Neuron (in vitro differentiated cells): ENCODE data around the gene LIG1.
"Not testable (repeated sequence)": the region's sequence is repeated elsewhere in the genome, so short reads cannot be mapped to it uniquely, and the experiment has no call there.

Source experiments
- H2AFZ ChIP-seq: one replicate; pipeline ENCODE4 v1.6.1; 2013; ENCODE audit warnings: low read depth, mild to moderate bottlenecking, inconsistent platforms, low read length, moderate library complexity
- H3K27me3 ChIP-seq: one replicate; pipeline ENCODE4 v1.6.1; 2013; ENCODE audit warnings: low read length; ENCODE audit not compliant: insufficient read depth
- H3K36me3 ChIP-seq: one replicate; pipeline ENCODE4 v1.6.1; 2013; ENCODE audit warnings: low read length; ENCODE audit not compliant: insufficient read depth
- H3K4me1 ChIP-seq: one replicate; pipeline ENCODE4 v1.6.1; 2013; ENCODE audit warnings: low read length; ENCODE audit not compliant: insufficient read depth
- H3K4me3 ChIP-seq: 2 replicates; pipeline ENCODE4 v1.5.1; 2013; ENCODE audit warnings: mild to moderate bottlenecking, low read length, moderate library complexity
- H3K9me3 ChIP-seq: one replicate; pipeline ENCODE4 v1.6.1; 2013; ENCODE audit warnings: low read length

The LIG1 gene

GRCh38 chr19:48103922-48104321, 66.2 kb downstream of the LIG1 start:
- Histone ChIP-seq H3K4me1 (peaks cover 6% of the 10 kb centered on the region), H3K27me3 (no peaks in the 10 kb centered on the region), H2AFZ (no peak overlapping the region), H3K4me3 (no peak overlapping the region), H3K9me3 (no peaks in the 10 kb centered on the region), H3K36me3 (no peaks in the 10 kb centered on the region)

- Histone ChIP-seq H3K36me3 (no peaks in the 10 kb centered on the region), H3K27me3 (no peaks in the 10 kb centered on the region), H3K9me3 (no peaks in the 10 kb centered on the region), H3K4me1 (peaks cover 6% of the 10 kb centered on the region), H2AFZ (no peak overlapping the region), H3K4me3 (no peak overlapping the region)
Observed at GRCh38 chr19:48102870-48103751, 67.0 kb downstream of the LIG1 start.

GRCh38 chr19:48095612-48096175, 74.5 kb downstream of the LIG1 start:
- Histone ChIP-seq H3K4me3 (no peak overlapping the region), H2AFZ (no peak overlapping the region), H3K4me1 (no peaks in the 10 kb centered on the region), H3K36me3 (no peaks in the 10 kb centered on the region), H3K9me3 (no peaks in the 10 kb centered on the region), H3K27me3 (no peaks in the 10 kb centered on the region)

GRCh38 chr19:48094855-48095203, 75.3 kb downstream of the LIG1 start:
- H3K27me3 ChIP-seq, result no peaks in the 10 kb centered on the region
- no peaks in the 10 kb centered on the region for H3K4me1 ChIP-seq
- no peaks in the 10 kb centered on the region for H3K9me3 ChIP-seq
- H2AFZ ChIP-seq, result no peak overlapping the region
- no peaks in the 10 kb centered on the region for H3K36me3 ChIP-seq
- no peak overlapping the region for H3K4me3 ChIP-seq

GRCh38 chr19:48094129-48094854, 75.9 kb downstream of the LIG1 start:
- Histone ChIP-seq H3K9me3 (no peaks in the 10 kb centered on the region), H3K36me3 (no peaks in the 10 kb centered on the region), H2AFZ (no peak overlapping the region), H3K4me1 (no peaks in the 10 kb centered on the region), H3K4me3 (no peak overlapping the region), H3K27me3 (no peaks in the 10 kb centered on the region)

GRCh38 chr19:48091111-48091718, 78.9 kb downstream of the LIG1 start:
- not testable (repeated sequence) for H3K9me3 ChIP-seq, H3K27me3 ChIP-seq, H3K4me1 ChIP-seq, H2AFZ ChIP-seq, H3K4me3 ChIP-seq, H3K36me3 ChIP-seq

- H3K27me3 ChIP-seq, result no peaks in the 10 kb centered on the region
- H2AFZ ChIP-seq, result no peak overlapping the region
- no peak overlapping the region for H3K4me3 ChIP-seq
- no peaks in the 10 kb centered on the region for H3K36me3 ChIP-seq
- H3K9me3 ChIP-seq, result no peaks in the 10 kb centered on the region
- H3K4me1 ChIP-seq, result peaks cover 2% of the 10 kb centered on the region
Observed at GRCh38 chr19:48090281-48090802, 79.8 kb downstream of the LIG1 start.

- H3K9me3 ChIP-seq, H3K4me3 ChIP-seq, H3K27me3 ChIP-seq: not testable (repeated sequence)
Observed at GRCh38 chr19:48088991-48089390, 81.2 kb downstream of the LIG1 start.

GRCh38 chr19:48085904-48086864, 84.0 kb downstream of the LIG1 start:
- Histone ChIP-seq H3K4me3 (no peak overlapping the region), H3K4me1 (peaks cover 7% of the 10 kb centered on the region), H3K36me3 (no peaks in the 10 kb centered on the region), H3K9me3 (no peaks in the 10 kb centered on the region), H2AFZ (no peak overlapping the region), H3K27me3 (no peaks in the 10 kb centered on the region)

More at GRCh38 chr19:48088991-48089390, 81.2 kb downstream of the LIG1 start:
- not testable (repeated sequence) for H3K4me1 ChIP-seq, H2AFZ ChIP-seq, H3K36me3 ChIP-seq

- Histone ChIP-seq H2AFZ (peak overlapping the region; percentile 21), H3K9me3 (no peaks in the 10 kb centered on the region), H3K4me1 (peaks cover 7% of the 10 kb centered on the region), H3K36me3 (no peaks in the 10 kb centered on the region), H3K27me3 (no peaks in the 10 kb centered on the region), H3K4me3 (no peak overlapping the region)
Observed at GRCh38 chr19:48085076-48085475, 85.1 kb downstream of the LIG1 start.

GRCh38 chr19:48081106-48081505, 89.0 kb downstream of the LIG1 start:
- no peak overlapping the region for H2AFZ ChIP-seq
- peaks cover 7% of the 10 kb centered on the region for H3K4me1 ChIP-seq

GRCh38 chr19:48070177-48070769, 99.9 kb downstream of the LIG1 start:
- H2AFZ ChIP-seq, result not testable (repeated sequence)

More at GRCh38 chr19:48081106-48081505, 89.0 kb downstream of the LIG1 start:
- H3K9me3 ChIP-seq, result no peaks in the 10 kb centered on the region
- H3K27me3 ChIP-seq, result no peaks in the 10 kb centered on the region
- no peaks in the 10 kb centered on the region for H3K36me3 ChIP-seq
- H3K4me3 ChIP-seq, result no peak overlapping the region

More at GRCh38 chr19:48070177-48070769, 99.9 kb downstream of the LIG1 start:
- H3K36me3 ChIP-seq, H3K27me3 ChIP-seq, H3K4me3 ChIP-seq, H3K9me3 ChIP-seq, H3K4me1 ChIP-seq: not testable (repeated sequence)
